ENCODE data around the gene EIF2B2. TPM values are rescaled to one million over a fixed set of nuclear protein-coding genes. Genes with fewer than 3 reads are reported as not detected.

EIF2B2 gene
- polyA plus RNA-seq, 1 of the 3 experiments (the other 2 are of a cell fraction) = 125 TPM

DNA sequence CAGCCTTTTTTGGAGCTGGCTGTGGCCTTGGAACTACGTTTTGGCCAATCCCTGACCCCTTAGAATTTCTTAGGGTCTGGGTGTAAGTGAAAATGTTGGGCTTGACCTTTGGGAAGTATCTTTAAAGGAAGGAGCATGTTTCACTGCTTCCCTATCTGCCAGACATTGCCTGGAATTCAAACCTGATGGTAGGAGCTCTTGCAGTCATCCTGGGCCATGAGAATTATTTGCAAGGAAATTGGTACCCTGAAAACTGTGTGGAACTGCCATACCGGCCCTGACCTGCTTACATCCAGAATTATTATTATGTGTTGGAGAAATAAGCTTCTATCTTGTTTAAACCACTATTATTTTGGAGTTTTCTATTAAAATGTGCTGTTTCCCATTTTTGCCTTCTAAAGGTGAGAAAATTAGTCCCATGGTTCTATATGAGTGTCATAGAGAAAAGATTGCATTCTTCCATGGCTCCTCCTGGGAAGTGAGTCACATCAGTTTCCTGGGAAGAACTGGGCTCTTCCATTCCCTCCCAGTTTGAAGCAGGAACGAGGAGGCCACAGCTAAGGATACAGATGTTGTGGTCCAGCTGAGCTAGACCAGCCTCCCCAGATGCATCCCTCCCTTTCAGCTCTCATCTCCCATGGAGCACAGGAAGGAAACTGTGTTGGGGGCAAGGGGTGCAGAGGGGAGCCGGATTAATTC is 37.8 kb upstream of the EIF2B2 start:
- ChIA-PET CTCF (interaction anchor here (0.6 to 1.8 kb wide), 7 partner anchors 9 to 104 kb away, joined by 3 to 8 read pairs (median 5); partner anchors contain the start of gene PGF), POLR2A (interaction anchor here (0.7 to 1.3 kb wide), 2 partner anchors 10 kb away, joined by 3 to 4 read pairs; partner anchors contain the start of gene PGF)
- 0 out of 2 replicates have a peak overlapping the region, but pooled peaks have one; percentile 15 for H3K4me2 ChIP-seq
- 62% methylated on average over 4 of the region's 4 CpGs for WGBS (ENCODE audit: low lambda C conversion rate)
- no peak overlapping the region for H3K4me3 ChIP-seq (ENCODE audit: low read depth in 2 of 2, low read length in 1 of 2)
- no peaks in the 10 kb centered on the region for H3K79me2 ChIP-seq (ENCODE audit: insufficient read depth)
- H2AFZ ChIP-seq (ENCODE audit: low read depth) = no peak overlapping the region
- H3F3A ChIP-seq (replicated peaks; ENCODE audit: insufficient read depth) = peaks cover 10% of the 10 kb centered on the region
- H3K9me3 ChIP-seq = no peaks in the 10 kb centered on the region
- no peaks in the 10 kb centered on the region for H3K9me2 ChIP-seq
- no peak overlapping the region for H3K9ac ChIP-seq
- no peak for DNase-seq
- no peaks in the 10 kb centered on the region for H3K36me3 ChIP-seq (replicated peaks in 1 of 2; ENCODE audit: control insufficient read depth in 1 of 2, insufficient read depth in 2 of 2, low read length in 1 of 2)
- TF ChIP-seq FOXM1 (IDR thresholded peaks at IDR 0.05; ENCODE audit: low read depth) (no peak), ELF1 (IDR thresholded peaks at IDR 0.05) (no peak), FOXJ3 (CRISPR knock-in tag; IDR thresholded peaks at IDR 0.05) (no peak)
- peaks cover 0 to 16% of the 10 kb centered on the region in 2 experiments; a peak in 1 of 4 replicates for H3K4me1 ChIP-seq (ENCODE audit: control insufficient read depth in 1 of 2, insufficient read depth in 2 of 2, low read depth in 1 of 2, low read length in 1 of 2)
- H4K20me1 ChIP-seq (ENCODE audit: insufficient read depth) = no peaks in the 10 kb centered on the region
- H3K27me3 ChIP-seq (ENCODE audit: insufficient read depth) = no peaks in the 10 kb centered on the region
- H3K27ac ChIP-seq (ENCODE audit: low read depth in 2 of 2, low read length in 1 of 2) = peak overlapping the region in 1 of 2 experiments; percentile 53; a peak in 2 of 4 replicates

DNA sequence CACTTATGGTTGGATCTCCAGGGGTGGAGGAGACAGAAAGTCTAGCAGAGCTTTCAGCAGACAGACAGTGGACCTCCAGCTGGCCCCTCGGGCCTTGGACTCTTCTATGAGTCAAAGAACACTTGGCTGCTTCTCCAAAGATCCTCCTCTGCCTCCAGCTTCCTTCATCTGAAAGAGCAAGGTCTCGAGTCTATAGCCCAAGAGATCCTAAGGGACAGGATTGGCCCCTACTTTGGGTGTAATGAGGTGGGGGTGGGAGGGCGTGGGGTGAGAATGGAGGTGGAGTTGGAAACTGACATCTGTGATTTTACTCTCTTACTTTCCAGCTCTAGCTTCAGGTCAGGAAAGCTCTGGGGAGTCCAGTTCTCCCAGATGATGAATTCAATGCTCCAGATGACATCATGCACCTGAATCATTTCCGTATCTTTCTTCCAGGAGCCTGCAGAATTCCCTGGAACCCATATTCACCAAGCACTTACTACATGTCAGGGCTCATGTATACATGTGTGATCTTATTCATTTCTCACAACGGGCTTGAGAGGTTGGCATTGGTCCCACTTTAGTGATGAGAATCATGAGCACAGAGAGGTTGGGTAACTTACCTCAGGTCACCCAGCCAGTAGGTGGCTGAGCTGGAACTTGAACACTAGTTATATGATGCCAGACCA is 37.1 kb upstream of the EIF2B2 start:
- no peaks in the 10 kb centered on the region for H3K9me3 ChIP-seq
- H3K4me3 ChIP-seq (ENCODE audit: low read depth in 2 of 2, low read length in 1 of 2) = no peak overlapping the region
- H3K79me2 ChIP-seq (ENCODE audit: insufficient read depth) = no peaks in the 10 kb centered on the region
- no peak overlapping the region for H2AFZ ChIP-seq (ENCODE audit: low read depth)
- peaks cover 10% of the 10 kb centered on the region for H3F3A ChIP-seq (replicated peaks; ENCODE audit: insufficient read depth)
- H4K20me1 ChIP-seq (ENCODE audit: insufficient read depth) = no peaks in the 10 kb centered on the region
- H3K9ac ChIP-seq = no peak overlapping the region
- H3K36me3 ChIP-seq (replicated peaks in 1 of 2; ENCODE audit: control insufficient read depth in 1 of 2, insufficient read depth in 2 of 2, low read length in 1 of 2) = no peaks in the 10 kb centered on the region
- CTCF ChIA-PET = interaction anchor here (1.0 to 1.8 kb wide), 4 partner anchors 8 to 60 kb away, joined by 3 to 8 read pairs (median 6); no protein-coding TSS in a partner anchor
- peak overlapping the region in 1 of 2 experiments; percentile 53; a peak in 2 of 4 replicates for H3K27ac ChIP-seq (ENCODE audit: low read depth in 2 of 2, low read length in 1 of 2)
- peaks cover 0 to 16% of the 10 kb centered on the region in 2 experiments; a peak in 1 of 4 replicates for H3K4me1 ChIP-seq (ENCODE audit: control insufficient read depth in 1 of 2, insufficient read depth in 2 of 2, low read depth in 1 of 2, low read length in 1 of 2)
- DNase-seq = no peak
- 0 out of 2 replicates have a peak overlapping the region, but pooled peaks have one; percentile 15 for H3K4me2 ChIP-seq
- TF ChIP-seq FOSL2 (IDR thresholded peaks at IDR 0.05; ENCODE audit: borderline replicate concordance, low read depth) (no peak; the same call in 1 of the 2 replicates), FOXM1 (IDR thresholded peaks at IDR 0.05; ENCODE audit: low read depth) (no peak), GABPA (IDR thresholded peaks at IDR 0.05; ENCODE audit: low read depth) (no peak), RCOR1 (IDR thresholded peaks at IDR 0.05; ENCODE audit: low read length) (no peak), JUND (IDR thresholded peaks at IDR 0.05) (no peak), RXRA (IDR thresholded peaks at IDR 0.05; ENCODE audit: borderline replicate concordance, low read depth) (no peak), SMC3 (IDR thresholded peaks at IDR 0.05; ENCODE audit: low read depth, low read length) (no peak), TAF1 (IDR thresholded peaks at IDR 0.05; ENCODE audit: borderline replicate concordance, low read depth, low read length) (no peak), MEF2A (IDR thresholded peaks at IDR 0.05; ENCODE audit: borderline replicate concordance, low read depth) (no peak), ELF1 (IDR thresholded peaks at IDR 0.05) (no peak), RFX5 (IDR thresholded peaks at IDR 0.05; ENCODE audit: low read length) (no peak), NFIC (IDR thresholded peaks at IDR 0.05; ENCODE audit: borderline replicate concordance) (no peak), FOXJ3 (CRISPR knock-in tag; IDR thresholded peaks at IDR 0.05) (no peak), MXI1 (IDR thresholded peaks at IDR 0.05; ENCODE audit: low read depth, low read length) (no peak), NRF1 (IDR thresholded peaks at IDR 0.05; ENCODE audit: low read depth, low read length) (no peak)
- TF ChIP-seq, protein P1, sequence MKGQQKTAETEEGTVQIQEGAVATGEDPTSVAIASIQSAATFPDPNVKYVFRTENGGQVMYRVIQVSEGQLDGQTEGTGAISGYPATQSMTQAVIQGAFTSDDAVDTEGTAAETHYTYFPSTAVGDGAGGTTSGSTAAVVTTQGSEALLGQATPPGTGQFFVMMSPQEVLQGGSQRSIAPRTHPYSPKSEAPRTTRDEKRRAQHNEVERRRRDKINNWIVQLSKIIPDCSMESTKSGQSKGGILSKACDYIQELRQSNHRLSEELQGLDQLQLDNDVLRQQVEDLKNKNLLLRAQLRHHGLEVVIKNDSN (IDR thresholded peaks at IDR 0.05; ENCODE audit: borderline replicate concordance, low read depth) = no peak
- TF ChIP-seq, protein P2, sequence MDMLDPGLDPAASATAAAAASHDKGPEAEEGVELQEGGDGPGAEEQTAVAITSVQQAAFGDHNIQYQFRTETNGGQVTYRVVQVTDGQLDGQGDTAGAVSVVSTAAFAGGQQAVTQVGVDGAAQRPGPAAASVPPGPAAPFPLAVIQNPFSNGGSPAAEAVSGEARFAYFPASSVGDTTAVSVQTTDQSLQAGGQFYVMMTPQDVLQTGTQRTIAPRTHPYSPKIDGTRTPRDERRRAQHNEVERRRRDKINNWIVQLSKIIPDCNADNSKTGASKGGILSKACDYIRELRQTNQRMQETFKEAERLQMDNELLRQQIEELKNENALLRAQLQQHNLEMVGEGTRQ (IDR thresholded peaks at IDR 0.05; ENCODE audit: borderline replicate concordance, low read depth, low read length) = no peak
- TF ChIP-seq, protein P3, sequence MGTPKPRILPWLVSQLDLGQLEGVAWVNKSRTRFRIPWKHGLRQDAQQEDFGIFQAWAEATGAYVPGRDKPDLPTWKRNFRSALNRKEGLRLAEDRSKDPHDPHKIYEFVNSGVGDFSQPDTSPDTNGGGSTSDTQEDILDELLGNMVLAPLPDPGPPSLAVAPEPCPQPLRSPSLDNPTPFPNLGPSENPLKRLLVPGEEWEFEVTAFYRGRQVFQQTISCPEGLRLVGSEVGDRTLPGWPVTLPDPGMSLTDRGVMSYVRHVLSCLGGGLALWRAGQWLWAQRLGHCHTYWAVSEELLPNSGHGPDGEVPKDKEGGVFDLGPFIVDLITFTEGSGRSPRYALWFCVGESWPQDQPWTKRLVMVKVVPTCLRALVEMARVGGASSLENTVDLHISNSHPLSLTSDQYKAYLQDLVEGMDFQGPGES (IDR thresholded peaks at IDR 0.05; ENCODE audit: low read depth, low read length) = no peak
- TF ChIP-seq, protein P4, sequence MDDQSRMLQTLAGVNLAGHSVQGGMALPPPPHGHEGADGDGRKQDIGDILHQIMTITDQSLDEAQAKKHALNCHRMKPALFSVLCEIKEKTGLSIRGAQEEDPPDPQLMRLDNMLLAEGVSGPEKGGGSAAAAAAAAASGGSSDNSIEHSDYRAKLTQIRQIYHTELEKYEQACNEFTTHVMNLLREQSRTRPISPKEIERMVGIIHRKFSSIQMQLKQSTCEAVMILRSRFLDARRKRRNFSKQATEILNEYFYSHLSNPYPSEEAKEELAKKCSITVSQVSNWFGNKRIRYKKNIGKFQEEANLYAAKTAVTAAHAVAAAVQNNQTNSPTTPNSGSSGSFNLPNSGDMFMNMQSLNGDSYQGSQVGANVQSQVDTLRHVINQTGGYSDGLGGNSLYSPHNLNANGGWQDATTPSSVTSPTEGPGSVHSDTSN (IDR thresholded peaks at IDR 0.05) = no peak
- TF ChIP-seq, protein P5, sequence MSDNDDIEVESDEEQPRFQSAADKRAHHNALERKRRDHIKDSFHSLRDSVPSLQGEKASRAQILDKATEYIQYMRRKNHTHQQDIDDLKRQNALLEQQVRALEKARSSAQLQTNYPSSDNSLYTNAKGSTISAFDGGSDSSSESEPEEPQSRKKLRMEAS (IDR thresholded peaks at IDR 0.05; ENCODE audit: low read depth) = no peak
- H3K27me3 ChIP-seq (ENCODE audit: insufficient read depth) = no peaks in the 10 kb centered on the region
- POLR2A ChIA-PET = no interaction called here
- no peaks in the 10 kb centered on the region for H3K9me2 ChIP-seq
- 70% methylated on average over 5 of the region's 5 CpGs for WGBS (ENCODE audit: low lambda C conversion rate)

Measured in SK-N-SH (cell line).